Peyer's patch (tissue), 4 donors: ENCODE data around the gene KAZN.

Source experiments
- POLR2A ChIP-seq, 2 donors: fragments of 450-650 bp; IDR thresholded peaks; one replicate each; pipeline ENCODE4 v1.5.1; 2017; ENCODE audit warnings: antibody characterized with exemption in 2 of 2, mild to moderate bottlenecking in 2 of 2, moderate library complexity in 2 of 2
- TF ChIP-seq, protein P1 (sequence below), 6 experiments: fragments of 450-650 bp in 4 of 6; fragments of 200-600 bp in 2 of 6; sonication (generic) in 1 of 6; IDR thresholded peaks; one replicate each; pipeline ENCODE4 v1.5.1; 2017 to 2019; ENCODE audit warnings: antibody characterized with exemption in 6 of 6, mild to moderate bottlenecking in 3 of 6, moderate library complexity in 1 of 6

DNA sequence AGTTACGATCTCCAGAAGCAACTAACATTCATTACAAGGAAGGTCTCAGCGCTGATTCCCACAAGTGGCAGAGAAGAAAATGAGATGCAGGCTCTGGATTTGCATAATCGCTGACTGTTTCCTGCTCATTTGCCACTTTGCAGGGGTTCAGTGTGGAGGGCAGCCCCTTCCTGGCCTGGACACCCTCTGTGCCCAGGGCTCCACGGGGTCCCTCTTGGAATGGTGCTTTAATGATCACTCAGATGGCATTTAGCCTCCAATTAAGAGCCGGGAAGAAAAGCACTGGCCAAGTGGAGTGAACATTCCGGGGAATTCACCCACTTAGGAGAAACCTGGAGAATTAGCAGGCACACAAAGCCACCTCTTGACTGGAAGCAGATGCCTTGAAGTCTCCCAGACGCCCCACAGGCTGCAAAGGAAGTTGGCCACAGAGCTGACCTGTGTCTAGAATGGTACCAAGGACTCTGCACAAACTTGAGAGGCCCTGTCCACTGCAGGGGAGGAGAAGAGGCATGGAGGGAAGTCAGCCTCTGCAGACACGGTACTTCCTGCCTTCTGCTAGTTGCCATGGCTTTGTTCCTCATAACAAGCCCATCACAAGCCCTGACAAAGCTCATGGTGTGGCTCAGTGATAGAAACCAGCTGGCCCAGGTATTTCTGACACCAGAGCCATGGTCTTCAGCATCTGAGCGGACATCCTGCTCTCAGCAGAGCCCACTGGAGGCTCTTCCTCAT is 157.2 kb downstream of the KAZN start:
- TF ChIP-seq, protein P1, sequence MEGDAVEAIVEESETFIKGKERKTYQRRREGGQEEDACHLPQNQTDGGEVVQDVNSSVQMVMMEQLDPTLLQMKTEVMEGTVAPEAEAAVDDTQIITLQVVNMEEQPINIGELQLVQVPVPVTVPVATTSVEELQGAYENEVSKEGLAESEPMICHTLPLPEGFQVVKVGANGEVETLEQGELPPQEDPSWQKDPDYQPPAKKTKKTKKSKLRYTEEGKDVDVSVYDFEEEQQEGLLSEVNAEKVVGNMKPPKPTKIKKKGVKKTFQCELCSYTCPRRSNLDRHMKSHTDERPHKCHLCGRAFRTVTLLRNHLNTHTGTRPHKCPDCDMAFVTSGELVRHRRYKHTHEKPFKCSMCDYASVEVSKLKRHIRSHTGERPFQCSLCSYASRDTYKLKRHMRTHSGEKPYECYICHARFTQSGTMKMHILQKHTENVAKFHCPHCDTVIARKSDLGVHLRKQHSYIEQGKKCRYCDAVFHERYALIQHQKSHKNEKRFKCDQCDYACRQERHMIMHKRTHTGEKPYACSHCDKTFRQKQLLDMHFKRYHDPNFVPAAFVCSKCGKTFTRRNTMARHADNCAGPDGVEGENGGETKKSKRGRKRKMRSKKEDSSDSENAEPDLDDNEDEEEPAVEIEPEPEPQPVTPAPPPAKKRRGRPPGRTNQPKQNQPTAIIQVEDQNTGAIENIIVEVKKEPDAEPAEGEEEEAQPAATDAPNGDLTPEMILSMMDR (IDR thresholded peaks at IDR 0.05), result no peak
- TF ChIP-seq POLR2A (IDR thresholded peaks at IDR 0.05), result no peak
